ENCODE measurements around the gene WDR59. TPM values are rescaled to one million over a fixed set of nuclear protein-coding genes. Genes with fewer than 3 reads are reported as not detected.
"Not testable (repeated sequence)": the region's sequence is repeated elsewhere in the genome, so short reads cannot be mapped to it uniquely, and the experiment has no call there.

WDR59 gene
- total RNA-seq, 4 donors from 2014 or later = 16.3 to 30.6 (median 21.8) TPM

DNA sequence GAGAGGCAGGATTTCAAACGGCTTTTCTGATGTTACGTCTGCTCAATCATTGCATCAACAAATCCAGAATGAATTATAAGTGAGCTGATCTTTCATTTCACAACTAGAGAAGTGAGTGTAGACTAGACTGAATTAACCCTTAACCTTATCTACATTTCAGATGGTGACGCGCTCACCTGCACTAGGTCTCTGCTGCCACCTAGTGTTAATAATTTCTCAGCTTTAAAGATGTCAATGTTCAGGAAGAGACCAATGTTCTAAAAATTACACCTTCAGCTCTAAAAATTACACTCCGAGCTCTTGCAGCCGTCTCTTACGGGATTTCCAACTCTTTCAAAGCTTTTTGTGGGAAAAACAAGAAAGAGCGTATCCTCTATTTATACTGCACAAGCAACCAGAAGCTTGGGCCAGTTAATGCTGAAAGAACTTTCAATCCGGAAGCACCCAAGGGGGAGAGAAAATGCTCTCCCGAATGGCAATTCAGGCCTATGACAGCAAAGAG is 122.1 kb downstream of the WDR59 start:
- peak in 1 of 3 donors; percentile 31 for TF ChIP-seq CTCF (IDR thresholded peaks at IDR 0.05)
- DNase-seq (ENCODE audit: low spot score) (no peak), ATAC-seq (ENCODE audit: low FRiP score) (peak; percentile 75)

DNA sequence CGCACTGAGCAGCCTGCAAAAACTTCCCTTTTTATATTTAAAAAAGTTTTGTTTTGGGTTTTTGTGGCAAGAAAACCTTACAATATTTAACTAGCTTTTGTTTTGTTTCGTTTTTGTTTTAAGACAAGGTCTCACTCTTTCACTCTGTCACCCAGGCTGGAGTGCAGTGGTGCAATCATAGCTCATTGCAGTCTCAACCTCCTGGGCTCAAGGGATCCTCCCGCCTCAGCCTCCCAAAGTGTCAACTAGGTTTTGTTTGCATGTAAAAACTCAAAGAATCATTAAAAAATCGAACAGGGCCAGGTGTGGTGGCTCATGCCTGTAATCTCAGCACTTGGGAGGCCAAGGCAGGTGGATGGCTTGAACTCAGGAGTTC is 132.4 kb downstream of the WDR59 start:
- TF ChIP-seq CTCF (IDR thresholded peaks at IDR 0.05) = no peak
- ATAC-seq (ENCODE audit: low FRiP score) (no peak), DNase-seq (ENCODE audit: low spot score) (no peak)

- ATAC-seq (ENCODE audit: low FRiP score) (no peak), DNase-seq (ENCODE audit: low spot score) (no peak)
- no peak for TF ChIP-seq CTCF (IDR thresholded peaks at IDR 0.05)
These were observed 134.9 kb downstream of the WDR59 start for GRCh38 chr16:74850027-74850426.

DNA sequence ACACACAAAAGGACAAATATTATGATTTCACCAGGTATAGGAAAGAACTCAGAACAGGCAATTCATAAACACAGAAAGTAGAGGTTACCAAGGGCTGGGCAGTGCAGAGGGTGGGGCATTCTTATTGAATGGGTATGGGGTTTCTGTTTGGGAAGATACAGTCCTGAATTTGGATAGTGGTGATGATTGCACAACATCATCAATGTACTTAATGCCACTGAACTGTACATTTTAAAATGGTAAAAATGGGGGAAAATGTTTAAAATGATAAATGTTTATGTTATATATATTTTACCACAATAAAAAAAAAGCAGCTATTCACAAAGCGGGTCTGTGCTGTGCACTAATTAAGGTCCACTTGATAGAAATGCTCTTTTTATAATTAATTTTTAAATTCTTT is 137.7 kb downstream of the WDR59 start:
- ATAC-seq (ENCODE audit: low FRiP score) = no peak
- no peak for TF ChIP-seq CTCF (IDR thresholded peaks at IDR 0.05)
- no peak for DNase-seq (ENCODE audit: low spot score)

DNA sequence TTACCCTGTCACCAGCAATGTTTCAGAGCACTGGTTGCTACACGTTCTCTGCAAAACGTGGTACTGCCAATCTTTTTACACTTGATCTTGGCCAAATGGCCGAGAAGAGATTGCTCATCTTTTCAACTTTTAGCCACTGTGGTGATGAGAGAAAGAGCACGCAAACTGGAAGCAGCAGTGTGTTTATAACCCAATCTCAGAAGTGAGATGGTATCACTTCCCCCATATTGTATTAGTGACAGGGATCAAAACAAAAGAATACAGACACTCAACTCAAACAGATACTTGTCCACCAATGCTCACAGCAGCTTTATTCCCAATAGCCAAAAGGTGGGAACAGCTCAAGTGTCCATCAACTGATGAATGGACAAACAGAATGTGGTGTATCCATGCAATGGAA is 138.2 kb downstream of the WDR59 start:
- no peak for DNase-seq (ENCODE audit: low spot score)
- ATAC-seq (ENCODE audit: low FRiP score) = no peak
- TF ChIP-seq CTCF (IDR thresholded peaks at IDR 0.05) = no peak

DNA sequence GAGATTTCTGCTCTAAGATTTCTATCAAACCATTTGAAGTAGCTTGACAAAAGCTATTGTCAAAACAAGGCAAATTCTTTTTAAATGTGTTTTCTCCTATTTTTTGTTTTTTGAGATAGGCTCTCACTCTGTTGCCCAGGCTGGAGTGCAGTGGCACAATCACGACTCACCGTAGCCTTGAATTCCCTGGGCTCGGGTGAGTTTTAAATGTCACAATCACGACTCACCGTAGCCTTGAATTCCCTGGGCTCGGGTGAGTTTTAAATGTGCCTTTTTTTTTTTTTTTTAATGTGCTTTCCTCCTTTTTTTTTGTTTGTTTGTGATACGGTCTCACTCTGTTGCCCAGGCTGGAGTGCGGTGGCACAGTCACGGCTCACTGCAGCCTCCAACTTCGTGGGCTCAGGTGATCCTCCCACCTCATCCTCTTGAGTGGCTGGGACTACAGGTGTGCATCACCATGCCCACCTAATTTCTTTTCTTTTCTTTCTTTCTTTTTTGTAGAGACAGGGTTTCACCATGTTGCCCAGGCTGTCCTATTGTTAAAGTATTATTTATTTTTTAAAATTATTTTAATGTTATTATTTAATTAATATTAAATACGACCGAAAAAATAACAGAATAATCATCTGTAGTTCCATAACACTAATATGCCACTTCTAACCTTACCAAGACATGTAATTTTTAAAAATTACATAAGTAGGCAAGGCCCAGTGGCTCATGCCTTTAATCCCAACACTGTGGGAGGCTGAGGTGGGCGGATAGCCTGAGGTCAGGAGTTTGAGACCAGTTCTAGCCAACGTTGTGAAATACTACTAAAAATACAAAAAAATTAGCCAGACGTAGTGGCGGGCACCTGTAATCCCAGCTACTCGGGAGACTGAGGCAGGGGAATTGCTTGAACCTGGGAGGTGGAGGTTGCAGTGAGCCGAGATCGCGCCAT is 140.6 kb downstream of the WDR59 start:
- no peak for TF ChIP-seq CTCF (IDR thresholded peaks at IDR 0.05)
- DNase-seq (ENCODE audit: low spot score) (no peak), ATAC-seq (ENCODE audit: low FRiP score) (no peak)

DNA sequence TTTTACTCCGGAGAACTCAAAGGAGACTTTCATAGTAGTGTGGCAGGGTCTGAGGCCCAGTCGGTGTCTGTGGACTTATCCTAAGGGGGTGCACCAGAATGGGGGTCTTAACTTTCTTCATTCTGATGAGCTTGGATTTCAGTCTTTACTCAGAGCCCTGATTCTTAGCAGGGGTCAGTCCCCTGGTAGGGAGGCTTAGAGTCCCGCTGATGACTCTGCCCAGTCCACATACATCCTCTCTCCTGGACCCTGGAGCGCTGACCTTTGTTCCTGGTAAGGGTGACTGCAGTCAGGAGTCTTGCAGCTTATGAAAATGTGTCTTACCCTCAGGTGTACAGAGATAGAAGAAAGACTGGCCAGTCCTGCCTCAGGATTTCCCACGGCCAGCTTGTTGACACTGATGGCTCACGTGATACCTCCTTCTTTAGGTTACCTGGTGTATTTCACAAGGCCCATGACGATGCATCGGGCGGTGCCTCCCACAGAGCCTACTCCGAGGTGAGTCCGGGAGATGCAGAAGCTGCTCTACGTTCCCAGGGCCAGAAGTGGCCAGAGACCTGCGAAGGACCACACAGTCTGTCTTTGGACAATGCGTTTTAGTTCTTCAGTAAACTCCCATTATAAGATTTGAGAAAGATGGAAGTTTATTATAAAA is 141.4 kb downstream of the WDR59 start:
- ATAC-seq (ENCODE audit: low FRiP score); DNase-seq (ENCODE audit: low spot score): not testable (repeated sequence)
